ENCODE data around the gene KDM5C.

GRCh38 chrX:53184836-53185235, 40.2 kb downstream of the KDM5C start:
- TF ChIP-seq CTCF (IDR thresholded peaks at IDR 0.05) (no peak), POLR2A (IDR thresholded peaks at IDR 0.05) (no peak)
